GM23248 (cell line): ENCODE measurements around the gene FCN3.

ENCODE experiments used
- EZH2 ChIP-seq: fragments of 200-600 bp; sonication (generic); IDR thresholded peaks from 2 replicates; pipeline ENCODE4 v1.6.1; 2018; ENCODE audit warnings: antibody characterized with exemption, mild to moderate bottlenecking; ENCODE audit not compliant: insufficient read depth, poor library complexity, severe bottlenecking
- EZH2phosphoT487 ChIP-seq: fragments of 200-600 bp; sonication (generic); IDR thresholded peaks from 2 replicates; pipeline ENCODE4 v1.6.1; 2018; ENCODE audit warnings: antibody characterized with exemption, moderate library complexity, mild to moderate bottlenecking, low read depth; ENCODE audit not compliant: insufficient read depth

GRCh38 chr1:27327964-27328363, 46.7 kb downstream of the FCN3 start:
- TF ChIP-seq EZH2phosphoT487 (no peak), EZH2 (no peak)
